SK-N-SH (cell line): ENCODE results near the gene FAM184A.

ENCODE experiments used
- EZH2phosphoT487 ChIP-seq: fragments of 200-600 bp; sonication (generic); IDR thresholded peaks from 2 replicates; pipeline ENCODE4 v1.6.1; 2017; ENCODE audit warnings: low read depth, mixed run types, mild to moderate bottlenecking, antibody characterized with exemption, moderate library complexity, borderline replicate concordance
- FOXM1 ChIP-seq: IDR thresholded peaks from 2 replicates; pipeline ENCODE4 v1.4.0; 2012; ENCODE audit warnings: low read depth, mild to moderate bottlenecking
- GABPA ChIP-seq: IDR thresholded peaks from 2 replicates; pipeline ENCODE4 v1.4.0; 2012; ENCODE audit warnings: low read depth, mild to moderate bottlenecking
- GATA2 ChIP-seq: sonication (generic); formaldehyde crosslinking; IDR thresholded peaks from 2 replicates; pipeline ENCODE4 v1.5.0; 2020; ENCODE audit warnings: mild to moderate bottlenecking, missing genetic modification reagents
- POLR2AphosphoS5 ChIP-seq: IDR thresholded peaks from 2 replicates; pipeline ENCODE4 v1.6.1; 2012; ENCODE audit warnings: low read depth, low read length
- RAD21 ChIP-seq: IDR thresholded peaks from 2 replicates; pipeline ENCODE4 v1.6.1; 2012; ENCODE audit warnings: mild to moderate bottlenecking, low read length
- RXRA ChIP-seq: IDR thresholded peaks from 2 replicates; pipeline ENCODE4 v1.4.0; 2012; ENCODE audit warnings: low read depth, mild to moderate bottlenecking, borderline replicate concordance
- TF ChIP-seq, protein P1 (sequence below): fragments of 200-600 bp; sonication (generic); IDR thresholded peaks from 2 replicates; pipeline ENCODE4 v1.6.1; 2017; ENCODE audit warnings: antibody characterized with exemption, mild to moderate bottlenecking, moderate library complexity
- TF ChIP-seq, protein P2 (sequence below): IDR thresholded peaks from 2 replicates; pipeline ENCODE4 v1.6.1; 2012; ENCODE audit warnings: mild to moderate bottlenecking, low read depth, low read length, moderate library complexity

DNA sequence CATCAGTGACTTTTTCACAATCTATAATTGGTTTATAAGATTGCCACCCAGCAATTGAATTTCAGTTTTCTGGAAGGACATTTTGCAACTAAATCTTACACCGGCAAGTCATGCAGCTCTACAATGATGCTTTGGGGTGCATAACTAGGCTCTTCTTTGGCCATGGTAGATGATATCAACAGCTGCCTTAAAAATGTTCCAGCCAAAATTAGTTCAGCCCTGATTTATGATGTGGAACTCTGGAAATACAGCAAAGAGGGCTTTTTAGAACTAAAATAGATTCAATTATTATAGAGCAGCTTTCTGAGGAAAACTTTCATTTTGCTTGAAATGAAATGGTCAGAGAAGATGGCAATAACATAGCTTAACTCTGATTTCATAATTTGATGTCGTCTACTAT lies 125.1 kb downstream of the FAM184A start:
- no peak for TF ChIP-seq RAD21
- TF ChIP-seq, protein P1, sequence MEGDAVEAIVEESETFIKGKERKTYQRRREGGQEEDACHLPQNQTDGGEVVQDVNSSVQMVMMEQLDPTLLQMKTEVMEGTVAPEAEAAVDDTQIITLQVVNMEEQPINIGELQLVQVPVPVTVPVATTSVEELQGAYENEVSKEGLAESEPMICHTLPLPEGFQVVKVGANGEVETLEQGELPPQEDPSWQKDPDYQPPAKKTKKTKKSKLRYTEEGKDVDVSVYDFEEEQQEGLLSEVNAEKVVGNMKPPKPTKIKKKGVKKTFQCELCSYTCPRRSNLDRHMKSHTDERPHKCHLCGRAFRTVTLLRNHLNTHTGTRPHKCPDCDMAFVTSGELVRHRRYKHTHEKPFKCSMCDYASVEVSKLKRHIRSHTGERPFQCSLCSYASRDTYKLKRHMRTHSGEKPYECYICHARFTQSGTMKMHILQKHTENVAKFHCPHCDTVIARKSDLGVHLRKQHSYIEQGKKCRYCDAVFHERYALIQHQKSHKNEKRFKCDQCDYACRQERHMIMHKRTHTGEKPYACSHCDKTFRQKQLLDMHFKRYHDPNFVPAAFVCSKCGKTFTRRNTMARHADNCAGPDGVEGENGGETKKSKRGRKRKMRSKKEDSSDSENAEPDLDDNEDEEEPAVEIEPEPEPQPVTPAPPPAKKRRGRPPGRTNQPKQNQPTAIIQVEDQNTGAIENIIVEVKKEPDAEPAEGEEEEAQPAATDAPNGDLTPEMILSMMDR, result no peak
- TF ChIP-seq FOXM1, result no peak
- TF ChIP-seq EZH2phosphoT487, result no peak
- TF ChIP-seq POLR2AphosphoS5, result no peak
- no peak for TF ChIP-seq GABPA
- no peak for TF ChIP-seq GATA2 (CRISPR knock-in tag)
- TF ChIP-seq, protein P2, sequence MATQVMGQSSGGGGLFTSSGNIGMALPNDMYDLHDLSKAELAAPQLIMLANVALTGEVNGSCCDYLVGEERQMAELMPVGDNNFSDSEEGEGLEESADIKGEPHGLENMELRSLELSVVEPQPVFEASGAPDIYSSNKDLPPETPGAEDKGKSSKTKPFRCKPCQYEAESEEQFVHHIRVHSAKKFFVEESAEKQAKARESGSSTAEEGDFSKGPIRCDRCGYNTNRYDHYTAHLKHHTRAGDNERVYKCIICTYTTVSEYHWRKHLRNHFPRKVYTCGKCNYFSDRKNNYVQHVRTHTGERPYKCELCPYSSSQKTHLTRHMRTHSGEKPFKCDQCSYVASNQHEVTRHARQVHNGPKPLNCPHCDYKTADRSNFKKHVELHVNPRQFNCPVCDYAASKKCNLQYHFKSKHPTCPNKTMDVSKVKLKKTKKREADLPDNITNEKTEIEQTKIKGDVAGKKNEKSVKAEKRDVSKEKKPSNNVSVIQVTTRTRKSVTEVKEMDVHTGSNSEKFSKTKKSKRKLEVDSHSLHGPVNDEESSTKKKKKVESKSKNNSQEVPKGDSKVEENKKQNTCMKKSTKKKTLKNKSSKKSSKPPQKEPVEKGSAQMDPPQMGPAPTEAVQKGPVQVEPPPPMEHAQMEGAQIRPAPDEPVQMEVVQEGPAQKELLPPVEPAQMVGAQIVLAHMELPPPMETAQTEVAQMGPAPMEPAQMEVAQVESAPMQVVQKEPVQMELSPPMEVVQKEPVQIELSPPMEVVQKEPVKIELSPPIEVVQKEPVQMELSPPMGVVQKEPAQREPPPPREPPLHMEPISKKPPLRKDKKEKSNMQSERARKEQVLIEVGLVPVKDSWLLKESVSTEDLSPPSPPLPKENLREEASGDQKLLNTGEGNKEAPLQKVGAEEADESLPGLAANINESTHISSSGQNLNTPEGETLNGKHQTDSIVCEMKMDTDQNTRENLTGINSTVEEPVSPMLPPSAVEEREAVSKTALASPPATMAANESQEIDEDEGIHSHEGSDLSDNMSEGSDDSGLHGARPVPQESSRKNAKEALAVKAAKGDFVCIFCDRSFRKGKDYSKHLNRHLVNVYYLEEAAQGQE, result no peak
- no peak for TF ChIP-seq RXRA
